Brain microvascular endothelial cell (primary cell): ENCODE measurements around the gene PAQR6.

Source experiments
- DNase-seq: peaks from one replicate; pipeline ENCODE4 v3.0.0-alpha.2; 2020
- H3K27ac ChIP-seq: fragments of 250-450 bp; sonication (Bioruptor Pico); 2 replicates; pipeline ENCODE4 v1.5.1; 2020; ENCODE audit warnings: mild to moderate bottlenecking, moderate library complexity
- H3K27me3 ChIP-seq: fragments of 250-450 bp; sonication (Bioruptor Pico); replicated peaks from 2 replicates; pipeline ENCODE4 v1.5.1; 2020; ENCODE audit warnings: mild to moderate bottlenecking
- H3K36me3 ChIP-seq: fragments of 250-450 bp; sonication (Bioruptor Pico); replicated peaks from 2 replicates; pipeline ENCODE4 v1.5.1; 2020; ENCODE audit warnings: mild to moderate bottlenecking
- H3K4me3 ChIP-seq: 2 replicates; pipeline ENCODE4 v1.5.1; 2011; ENCODE audit warnings: low read depth, mild to moderate bottlenecking, control low read depth, low read length, moderate library complexity
- in situ Hi-C: cut with HindIII; loops from 2 replicates; pipeline ENCODE4 v1.10.0; 2017; ENCODE audit warnings: low sequenced_read_pairs, low pct_ligation_motif_present
- TF ChIP-seq, protein P1 (sequence below): IDR thresholded peaks from 2 replicates; pipeline ENCODE4 v1.5.1; 2011; ENCODE audit warnings: low read depth, mild to moderate bottlenecking, moderate library complexity, low read length, control low read depth, inconsistent platforms; ENCODE audit errors: missing control alignments

Gene PAQR6

DNA sequence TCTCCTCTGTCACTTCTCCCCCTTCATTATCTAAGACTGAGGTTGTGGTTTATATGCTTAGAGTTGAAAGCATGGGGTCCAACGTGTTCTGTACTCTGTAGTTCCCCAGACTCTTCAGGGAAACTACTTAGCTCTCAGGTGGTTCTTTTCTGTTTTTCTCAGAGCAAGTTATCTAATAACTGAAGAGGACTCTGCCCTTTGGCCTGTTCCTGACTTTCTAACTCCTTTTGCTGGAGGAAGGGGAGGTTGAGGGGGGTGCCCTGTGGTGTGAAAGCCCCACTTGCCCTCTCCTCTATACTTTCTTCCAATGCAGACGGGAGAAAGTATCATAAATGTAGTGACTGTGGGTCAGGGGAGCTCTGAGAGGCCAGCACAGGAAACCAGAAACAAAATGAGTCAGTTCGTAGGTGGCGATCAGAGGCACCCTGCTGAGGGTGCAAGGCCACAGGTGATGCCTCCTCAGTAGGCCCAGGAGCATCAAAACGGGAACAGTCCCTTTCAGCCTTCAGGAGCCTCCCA is 49.0 kb downstream of the PAQR6 start:
- DNase-seq = no peak
- no peak overlapping the region for H3K27ac ChIP-seq
- in situ Hi-C loops = no loop called here

DNA sequence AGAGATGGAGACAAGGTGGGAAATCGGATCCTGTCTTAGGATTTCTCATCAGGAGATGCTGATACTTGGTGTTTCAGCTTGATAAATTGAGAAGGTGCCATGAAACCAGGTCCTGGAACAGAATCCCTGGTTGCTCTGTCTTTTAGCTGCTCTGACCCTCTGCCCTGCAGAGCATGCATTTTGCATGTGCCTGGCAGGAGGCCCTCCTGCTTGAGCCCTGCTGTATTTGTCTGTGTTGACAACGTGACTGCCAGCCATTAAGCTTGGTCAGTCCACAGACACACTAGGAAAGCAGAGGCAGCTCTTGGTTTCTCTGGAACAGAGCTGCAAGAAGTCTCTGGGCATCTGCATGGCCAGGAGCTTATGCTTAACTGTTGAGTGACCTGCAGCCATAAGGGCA is 51.4 kb downstream of the PAQR6 start:
- in situ Hi-C loops = no loop called here
- H3K27ac ChIP-seq = no peak overlapping the region
- DNase-seq = no peak
- H3K36me3 ChIP-seq = peaks cover 14% of the 10 kb centered on the region
- H3K27me3 ChIP-seq = no peaks in the 10 kb centered on the region
- no peak overlapping the region for H3K4me3 ChIP-seq
- TF ChIP-seq, protein P1, sequence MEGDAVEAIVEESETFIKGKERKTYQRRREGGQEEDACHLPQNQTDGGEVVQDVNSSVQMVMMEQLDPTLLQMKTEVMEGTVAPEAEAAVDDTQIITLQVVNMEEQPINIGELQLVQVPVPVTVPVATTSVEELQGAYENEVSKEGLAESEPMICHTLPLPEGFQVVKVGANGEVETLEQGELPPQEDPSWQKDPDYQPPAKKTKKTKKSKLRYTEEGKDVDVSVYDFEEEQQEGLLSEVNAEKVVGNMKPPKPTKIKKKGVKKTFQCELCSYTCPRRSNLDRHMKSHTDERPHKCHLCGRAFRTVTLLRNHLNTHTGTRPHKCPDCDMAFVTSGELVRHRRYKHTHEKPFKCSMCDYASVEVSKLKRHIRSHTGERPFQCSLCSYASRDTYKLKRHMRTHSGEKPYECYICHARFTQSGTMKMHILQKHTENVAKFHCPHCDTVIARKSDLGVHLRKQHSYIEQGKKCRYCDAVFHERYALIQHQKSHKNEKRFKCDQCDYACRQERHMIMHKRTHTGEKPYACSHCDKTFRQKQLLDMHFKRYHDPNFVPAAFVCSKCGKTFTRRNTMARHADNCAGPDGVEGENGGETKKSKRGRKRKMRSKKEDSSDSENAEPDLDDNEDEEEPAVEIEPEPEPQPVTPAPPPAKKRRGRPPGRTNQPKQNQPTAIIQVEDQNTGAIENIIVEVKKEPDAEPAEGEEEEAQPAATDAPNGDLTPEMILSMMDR = no peak

More for the DNA sequence above, 49.0 kb downstream of the PAQR6 start:
- TF ChIP-seq, protein P1 = no peak
- H3K27me3 ChIP-seq = no peaks in the 10 kb centered on the region
- no peak overlapping the region for H3K4me3 ChIP-seq
- H3K36me3 ChIP-seq = peaks cover 20% of the 10 kb centered on the region

DNA sequence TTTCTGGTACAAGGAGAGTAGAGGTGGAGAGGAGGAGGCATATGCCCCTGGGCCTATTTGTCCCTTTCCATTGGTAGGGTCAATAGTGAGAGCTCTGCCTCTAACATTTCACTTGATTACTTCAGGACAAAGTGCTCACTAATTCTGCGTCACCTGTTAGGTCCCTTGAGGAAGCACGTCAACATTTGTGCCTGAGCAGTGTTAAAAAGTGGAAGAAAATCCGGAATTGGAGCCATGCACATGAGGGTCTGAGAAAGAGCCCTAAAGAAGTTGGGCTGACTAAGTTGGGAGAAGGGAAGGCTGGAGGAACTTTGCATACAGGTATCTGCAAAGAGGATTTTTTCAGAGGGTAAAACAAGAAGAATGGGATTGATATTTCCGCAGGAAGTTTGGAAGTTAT is 52.0 kb downstream of the PAQR6 start:
- in situ Hi-C loops = no loop called here
- Histone ChIP-seq H3K27ac (no peak overlapping the region), H3K36me3 (peaks cover 14% of the 10 kb centered on the region), H3K4me3 (no peak overlapping the region), H3K27me3 (no peaks in the 10 kb centered on the region)
- no peak for DNase-seq
- TF ChIP-seq, protein P1 = no peak

DNA sequence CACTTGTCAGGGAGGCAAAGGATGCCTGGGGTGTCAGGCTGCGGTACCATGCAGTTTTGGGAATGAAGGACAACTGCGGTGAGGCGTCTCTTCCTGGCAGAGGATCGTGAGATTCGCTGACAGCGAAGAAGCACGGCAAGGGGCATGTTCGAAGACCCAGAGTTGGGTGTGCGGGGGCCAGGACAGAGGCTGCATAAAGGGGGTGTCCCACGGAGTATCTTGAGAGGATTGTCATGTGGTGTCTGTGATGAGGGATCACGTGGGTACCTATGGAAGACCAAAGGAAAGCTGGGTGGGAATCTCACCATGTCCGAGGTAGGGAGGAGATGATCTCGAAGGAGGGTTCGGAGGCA is 53.6 kb downstream of the PAQR6 start:
- H3K4me3 ChIP-seq = peak overlapping the region; percentile 95
- H3K36me3 ChIP-seq = peaks cover 7% of the 10 kb centered on the region
- H3K27ac ChIP-seq = peak overlapping the region; percentile 46
- in situ Hi-C loops = no loop called here
- peak; percentile 20 for DNase-seq
- no peaks in the 10 kb centered on the region for H3K27me3 ChIP-seq
- TF ChIP-seq, protein P1 = no peak

DNA sequence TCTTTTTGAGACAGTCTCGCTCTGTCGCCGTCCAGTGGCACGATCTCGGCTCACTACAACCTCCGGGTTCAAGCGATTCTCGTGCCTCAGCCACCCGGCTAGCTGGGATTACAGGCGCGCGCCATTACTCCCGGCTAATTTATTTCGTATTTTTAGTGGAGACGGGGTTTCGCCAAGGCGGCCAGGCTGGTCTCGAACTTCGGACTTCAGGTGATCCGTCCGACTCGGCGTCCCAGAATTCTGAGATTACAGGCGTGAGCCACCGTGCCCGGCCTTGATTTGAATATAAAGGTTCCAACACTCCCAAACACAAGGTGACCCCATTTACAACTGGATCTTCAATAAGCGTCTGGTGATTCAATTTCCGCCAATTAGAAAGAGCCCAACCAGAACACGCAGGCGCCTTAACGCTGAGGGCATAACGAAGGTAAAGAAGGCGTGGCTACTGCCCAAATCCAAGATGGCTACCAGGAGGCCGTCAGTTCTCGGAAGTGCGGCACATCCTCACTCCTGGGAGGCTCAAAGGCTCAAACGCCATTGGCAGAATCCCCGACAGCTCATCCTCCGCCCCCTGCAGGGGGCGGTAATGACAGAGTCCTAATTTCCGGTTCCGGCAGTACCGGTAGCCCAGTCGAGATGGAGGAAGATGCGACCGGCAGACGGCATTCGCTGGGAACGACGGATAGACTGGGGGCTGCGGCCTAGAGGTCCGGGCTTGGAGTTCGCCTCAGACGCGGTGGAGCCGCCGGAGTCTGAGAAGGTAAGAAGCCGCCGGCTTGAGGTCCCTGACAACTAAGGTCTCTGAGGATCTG is 54.2 kb downstream of the PAQR6 start, which contains the start of gene SLC25A44:
Gene SLC25A44, plus strand, starts transcription at position 617 of the 812 bp plus-strand sequence. CDS start 5,744 bp downstream, outside the sequence.
- DNase-seq = peak; percentile 98
- peaks cover 7% of the 10 kb centered on the region for H3K36me3 ChIP-seq
- in situ Hi-C loops = no loop called here
- TF ChIP-seq, protein P1 = peak; percentile 64
- peak within 1 kb of the TSS; percentile 84 for H3K27ac ChIP-seq
- peak within 1 kb of the TSS; percentile 95 for H3K4me3 ChIP-seq
- no peaks in the 10 kb centered on the region for H3K27me3 ChIP-seq
